ENCODE measurements around the gene IFNAR1. TPM values are rescaled to one million over a fixed set of nuclear protein-coding genes. Genes with fewer than 3 reads are reported as not detected.
"Not testable (repeated sequence)": the region's sequence is repeated elsewhere in the genome, so short reads cannot be mapped to it uniquely, and the experiment has no call there.

IFNAR1 gene
- total RNA-seq, 1 experiment from 2014 or later: 14.2 TPM

DNA sequence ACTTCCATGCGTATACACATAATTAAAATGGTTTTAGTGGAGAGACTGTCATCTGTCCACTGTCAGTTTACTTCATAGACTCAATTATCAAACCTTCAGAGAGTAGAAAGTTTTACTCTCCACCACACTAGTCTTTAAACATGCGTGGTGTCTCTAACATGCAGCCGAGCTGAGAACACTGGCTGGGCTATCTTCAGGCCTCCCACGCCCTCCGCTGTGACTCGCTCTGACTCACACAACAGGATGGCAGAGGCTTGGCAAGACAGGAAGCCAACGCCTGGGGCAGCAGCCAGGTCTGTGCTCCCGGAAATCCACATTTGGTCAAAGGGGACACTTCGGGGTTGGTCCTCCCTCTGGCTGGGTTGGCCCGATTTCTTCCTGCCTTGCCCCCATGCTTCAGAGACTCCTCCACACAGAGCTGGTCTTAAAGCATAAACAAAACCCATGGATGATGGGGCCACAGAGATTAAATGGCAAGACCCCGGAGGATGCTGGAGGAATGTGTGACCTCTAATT, 55.8 kb downstream of the IFNAR1 start:
- no peaks in the 10 kb centered on the region for H3K9me3 ChIP-seq (ENCODE audit: control insufficient read depth, low read depth, low read length)
- H2AFZ ChIP-seq (ENCODE audit: low read length): no peak overlapping the region
- H3K23me2 ChIP-seq (ENCODE audit: insufficient read length, low read depth, low read length, poor library complexity, severe bottlenecking): no peaks in the 10 kb centered on the region
- no peak overlapping the region for H3K56ac ChIP-seq (ENCODE audit: insufficient read length, low read depth, low read length)
- no peak overlapping the region for H2BK20ac ChIP-seq (ENCODE audit: low read depth, low read length, poor library complexity, severe bottlenecking)
- no peak overlapping the region for H4K91ac ChIP-seq (ENCODE audit: insufficient read length, low read depth, low read length)
- H3K9me3 Mint-ChIP-seq: no peaks in the 10 kb centered on the region; a peak in 1 of 5 replicates
- peaks cover 2% of the 10 kb centered on the region for H3K27me3 Mint-ChIP-seq (ENCODE audit: low read depth)
- no peak overlapping the region for H3K23ac ChIP-seq (ENCODE audit: insufficient read length, low read depth, low read length)
- peaks cover 2 to 7% of the 10 kb centered on the region in 2 experiments; a peak in 2 of 4 replicates for H3K4me1 Mint-ChIP-seq
- no peaks in the 10 kb centered on the region for H4K20me1 ChIP-seq (ENCODE audit: control insufficient read depth, insufficient read depth, insufficient read length)
- no peak overlapping the region for H3K4me2 ChIP-seq (ENCODE audit: insufficient read depth, insufficient read length, low read length)
- H3K18ac ChIP-seq (ENCODE audit: insufficient read length, low read depth, low read length): no peak overlapping the region
- no peak overlapping the region for H2AK5ac ChIP-seq (ENCODE audit: insufficient read length, low read length)
- H3K4me1 ChIP-seq (ENCODE audit: insufficient read depth, low read length): no peaks in the 10 kb centered on the region; the same call in 1 of the 2 replicates
- no peak overlapping the region for H3K27ac Mint-ChIP-seq
- H3K27me3 ChIP-seq (ENCODE audit: insufficient read depth, low read length): no peaks in the 10 kb centered on the region
- no peak overlapping the region for H2BK12ac ChIP-seq (ENCODE audit: insufficient read length, low read depth, low read length)
- H3K79me1 ChIP-seq (ENCODE audit: insufficient read depth, low read depth, low read length, poor library complexity, severe bottlenecking): no peaks in the 10 kb centered on the region
- H2BK15ac ChIP-seq (ENCODE audit: low read depth, low read length): no peak overlapping the region
- H3K4me3 Mint-ChIP-seq: no peak overlapping the region
- H3T11ph ChIP-seq (ENCODE audit: low read length): no peak overlapping the region
- no peak overlapping the region for H3K4ac ChIP-seq (ENCODE audit: low read depth, low read length)
- peak; percentile 67 for DNase-seq
- no peak overlapping the region for H2BK5ac ChIP-seq (ENCODE audit: insufficient read length, low read length)
- WGBS (ENCODE audit: extremely low coverage, insufficient read length, low lambda C conversion rate): no CpG with 5 or more reads among the region's 11 CpGs
- no peaks in the 10 kb centered on the region for H3K79me2 ChIP-seq (ENCODE audit: insufficient read depth, low read length)
- TF ChIP-seq, protein P1, sequence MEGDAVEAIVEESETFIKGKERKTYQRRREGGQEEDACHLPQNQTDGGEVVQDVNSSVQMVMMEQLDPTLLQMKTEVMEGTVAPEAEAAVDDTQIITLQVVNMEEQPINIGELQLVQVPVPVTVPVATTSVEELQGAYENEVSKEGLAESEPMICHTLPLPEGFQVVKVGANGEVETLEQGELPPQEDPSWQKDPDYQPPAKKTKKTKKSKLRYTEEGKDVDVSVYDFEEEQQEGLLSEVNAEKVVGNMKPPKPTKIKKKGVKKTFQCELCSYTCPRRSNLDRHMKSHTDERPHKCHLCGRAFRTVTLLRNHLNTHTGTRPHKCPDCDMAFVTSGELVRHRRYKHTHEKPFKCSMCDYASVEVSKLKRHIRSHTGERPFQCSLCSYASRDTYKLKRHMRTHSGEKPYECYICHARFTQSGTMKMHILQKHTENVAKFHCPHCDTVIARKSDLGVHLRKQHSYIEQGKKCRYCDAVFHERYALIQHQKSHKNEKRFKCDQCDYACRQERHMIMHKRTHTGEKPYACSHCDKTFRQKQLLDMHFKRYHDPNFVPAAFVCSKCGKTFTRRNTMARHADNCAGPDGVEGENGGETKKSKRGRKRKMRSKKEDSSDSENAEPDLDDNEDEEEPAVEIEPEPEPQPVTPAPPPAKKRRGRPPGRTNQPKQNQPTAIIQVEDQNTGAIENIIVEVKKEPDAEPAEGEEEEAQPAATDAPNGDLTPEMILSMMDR (conservative IDR thresholded peaks at IDR 0.05): no peak
- no peak overlapping the region for H3K9ac ChIP-seq (ENCODE audit: extremely low read depth, insufficient read length, low read length)
- no peak overlapping the region for H4K8ac ChIP-seq (replicated peaks; ENCODE audit: insufficient read length, low read depth, low read length)
- no peak overlapping the region for H3K27ac ChIP-seq (ENCODE audit: insufficient read length, low read depth, low read length)
- no peak overlapping the region for H2BK120ac ChIP-seq (ENCODE audit: low read depth, low read length, poor library complexity, severe bottlenecking)
- H3K14ac ChIP-seq (ENCODE audit: insufficient read depth, low read length): no peak overlapping the region
- no peaks in the 10 kb centered on the region for H3K36me3 Mint-ChIP-seq (ENCODE audit: insufficient read depth in 1 of 3, low read depth in 3 of 3)
- H4K5ac ChIP-seq (ENCODE audit: insufficient read length, low read depth, low read length): no peak overlapping the region

DNA sequence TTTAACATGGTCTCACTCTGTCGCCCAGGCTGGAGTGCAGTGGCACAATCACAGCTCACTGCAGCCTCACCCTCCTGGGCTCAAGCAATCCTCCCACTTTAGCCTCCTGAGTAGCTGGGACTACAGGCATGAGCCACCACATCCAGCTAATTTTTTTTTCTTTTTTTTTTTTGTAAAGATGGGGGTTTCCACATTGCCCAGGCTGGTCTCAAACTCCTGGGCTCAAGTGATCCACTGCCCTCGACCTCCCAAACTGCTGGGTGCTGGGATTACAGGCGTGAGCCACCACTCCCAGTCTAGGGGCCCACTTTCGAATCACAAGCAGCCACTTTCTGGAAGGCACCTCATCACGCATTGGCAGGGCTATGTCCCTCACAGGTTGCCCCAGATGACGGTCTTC, 56.6 kb downstream of the IFNAR1 start:
- H3K27me3 ChIP-seq (ENCODE audit: insufficient read depth, low read length); H3K36me3 Mint-ChIP-seq (ENCODE audit: insufficient read depth in 1 of 3, low read depth in 3 of 3); H4K20me1 ChIP-seq (ENCODE audit: control insufficient read depth, insufficient read depth, insufficient read length); H4K91ac ChIP-seq (ENCODE audit: insufficient read length, low read depth, low read length); H3K56ac ChIP-seq (ENCODE audit: insufficient read length, low read depth, low read length); H3K14ac ChIP-seq (ENCODE audit: insufficient read depth, low read length); H2BK5ac ChIP-seq (ENCODE audit: insufficient read length, low read length); DNase-seq; H3K27me3 Mint-ChIP-seq (ENCODE audit: low read depth); H3K4me3 Mint-ChIP-seq; H2AFZ ChIP-seq (ENCODE audit: low read length); H3K4me1 Mint-ChIP-seq; H2AK5ac ChIP-seq (ENCODE audit: insufficient read length, low read length); H3T11ph ChIP-seq (ENCODE audit: low read length); H3K23ac ChIP-seq (ENCODE audit: insufficient read length, low read depth, low read length); H3K18ac ChIP-seq (ENCODE audit: insufficient read length, low read depth, low read length); H2BK20ac ChIP-seq (ENCODE audit: low read depth, low read length, poor library complexity, severe bottlenecking); H3K9ac ChIP-seq (ENCODE audit: extremely low read depth, insufficient read length, low read length); H3K9me3 ChIP-seq (ENCODE audit: control insufficient read depth, low read depth, low read length); H3K9me3 Mint-ChIP-seq; H3K4me2 ChIP-seq (ENCODE audit: insufficient read depth, insufficient read length, low read length); H3K79me2 ChIP-seq (ENCODE audit: insufficient read depth, low read length); H3K4me1 ChIP-seq (ENCODE audit: insufficient read depth, low read length); H4K8ac ChIP-seq (replicated peaks; ENCODE audit: insufficient read length, low read depth, low read length); H2BK15ac ChIP-seq (ENCODE audit: low read depth, low read length); H2BK120ac ChIP-seq (ENCODE audit: low read depth, low read length, poor library complexity, severe bottlenecking); H4K5ac ChIP-seq (ENCODE audit: insufficient read length, low read depth, low read length); H2BK12ac ChIP-seq (ENCODE audit: insufficient read length, low read depth, low read length); H3K27ac ChIP-seq (ENCODE audit: insufficient read length, low read depth, low read length); H3K79me1 ChIP-seq (ENCODE audit: insufficient read depth, low read depth, low read length, poor library complexity, severe bottlenecking); H3K4ac ChIP-seq (ENCODE audit: low read depth, low read length); H3K23me2 ChIP-seq (ENCODE audit: insufficient read length, low read depth, low read length, poor library complexity, severe bottlenecking): not testable (repeated sequence)
- WGBS (ENCODE audit: extremely low coverage, insufficient read length, low lambda C conversion rate): no CpG with 5 or more reads among the region's 6 CpGs
- H3K27ac Mint-ChIP-seq: peak overlapping the region in 1 of 3 experiments; percentile 48; a peak in 1 of 7 replicates
